Esophagus squamous epithelium (tissue), 4 donors: ENCODE measurements around the gene MSMP.

ENCODE experiments used
- POLR2A ChIP-seq, 4 donors: fragments of 450-650 bp; IDR thresholded peaks; one replicate each; pipeline ENCODE4 v1.6.1; 2017; ENCODE audit warnings: antibody characterized with exemption in 4 of 4, mild to moderate bottlenecking in 4 of 4, moderate library complexity in 3 of 4
- TF ChIP-seq, protein P1 (sequence below), 6 experiments: fragments of 450-650 bp in 4 of 6; fragments of 200-600 bp in 2 of 6; sonication (generic) in 2 of 6; IDR thresholded peaks; one replicate each; pipeline ENCODE4 v1.5.1; 2016 to 2019; ENCODE audit warnings: antibody characterized with exemption in 6 of 6, mild to moderate bottlenecking in 4 of 6, moderate library complexity in 4 of 6

DNA sequence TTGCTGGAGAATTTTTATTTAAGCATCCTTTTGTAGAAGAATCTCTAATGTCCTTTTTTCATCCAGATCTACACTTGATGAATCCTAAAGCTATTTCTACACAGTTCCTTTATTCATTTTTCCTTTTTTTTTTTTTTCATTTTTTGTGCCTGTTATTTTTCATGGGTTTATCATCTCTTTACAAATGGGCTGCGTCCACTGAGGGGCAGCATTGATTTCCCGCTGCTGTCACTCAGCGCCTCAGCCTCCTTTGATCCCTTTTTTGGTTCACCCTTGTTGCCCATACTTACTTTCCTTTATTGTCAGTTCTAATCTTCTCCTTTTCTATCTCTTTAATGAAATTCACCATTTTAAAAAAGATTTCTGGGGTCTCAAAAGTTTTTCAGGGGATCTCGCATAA is 5.7 kb upstream of the MSMP start:
- TF ChIP-seq, protein P1, sequence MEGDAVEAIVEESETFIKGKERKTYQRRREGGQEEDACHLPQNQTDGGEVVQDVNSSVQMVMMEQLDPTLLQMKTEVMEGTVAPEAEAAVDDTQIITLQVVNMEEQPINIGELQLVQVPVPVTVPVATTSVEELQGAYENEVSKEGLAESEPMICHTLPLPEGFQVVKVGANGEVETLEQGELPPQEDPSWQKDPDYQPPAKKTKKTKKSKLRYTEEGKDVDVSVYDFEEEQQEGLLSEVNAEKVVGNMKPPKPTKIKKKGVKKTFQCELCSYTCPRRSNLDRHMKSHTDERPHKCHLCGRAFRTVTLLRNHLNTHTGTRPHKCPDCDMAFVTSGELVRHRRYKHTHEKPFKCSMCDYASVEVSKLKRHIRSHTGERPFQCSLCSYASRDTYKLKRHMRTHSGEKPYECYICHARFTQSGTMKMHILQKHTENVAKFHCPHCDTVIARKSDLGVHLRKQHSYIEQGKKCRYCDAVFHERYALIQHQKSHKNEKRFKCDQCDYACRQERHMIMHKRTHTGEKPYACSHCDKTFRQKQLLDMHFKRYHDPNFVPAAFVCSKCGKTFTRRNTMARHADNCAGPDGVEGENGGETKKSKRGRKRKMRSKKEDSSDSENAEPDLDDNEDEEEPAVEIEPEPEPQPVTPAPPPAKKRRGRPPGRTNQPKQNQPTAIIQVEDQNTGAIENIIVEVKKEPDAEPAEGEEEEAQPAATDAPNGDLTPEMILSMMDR (IDR thresholded peaks at IDR 0.05), result no peak
- TF ChIP-seq POLR2A (IDR thresholded peaks at IDR 0.05), result no peak
